RWPE1 (cell line): ENCODE data around the gene CSK.

Experiments used
- CTCF ChIA-PET: fragments of 350-600 bp; sonication (Branson Sonifier 250); formaldehyde crosslinking; extraction: SDS; loops from one replicate; lab custom pipeline; 2021; lab: Yijun Ruan, JAX
- POLR2A ChIA-PET: fragments of 400-600 bp; formaldehyde crosslinking; extraction: SDS; loops from one replicate; lab custom pipeline; 2020; ENCODE audit warnings: antibody characterized with exemption; ENCODE audit not compliant: low non-redundant PET; lab: Yijun Ruan, JAX
- DNase-seq: peaks from one replicate; pipeline ENCODE4 v3.0.0; 2012; ENCODE audit warnings: low spot score
- H3K27ac ChIP-seq: fragments of 450-650 bp; 2 replicates; pipeline ENCODE4 v1.5.1; 2017
- CTCF ChIP-seq: fragments of 450-650 bp; conservative IDR thresholded peaks from 2 replicates; pipeline ENCODE4 v1.5.1; 2017; ENCODE audit warnings: low read depth, mild to moderate bottlenecking

The CSK gene

DNA sequence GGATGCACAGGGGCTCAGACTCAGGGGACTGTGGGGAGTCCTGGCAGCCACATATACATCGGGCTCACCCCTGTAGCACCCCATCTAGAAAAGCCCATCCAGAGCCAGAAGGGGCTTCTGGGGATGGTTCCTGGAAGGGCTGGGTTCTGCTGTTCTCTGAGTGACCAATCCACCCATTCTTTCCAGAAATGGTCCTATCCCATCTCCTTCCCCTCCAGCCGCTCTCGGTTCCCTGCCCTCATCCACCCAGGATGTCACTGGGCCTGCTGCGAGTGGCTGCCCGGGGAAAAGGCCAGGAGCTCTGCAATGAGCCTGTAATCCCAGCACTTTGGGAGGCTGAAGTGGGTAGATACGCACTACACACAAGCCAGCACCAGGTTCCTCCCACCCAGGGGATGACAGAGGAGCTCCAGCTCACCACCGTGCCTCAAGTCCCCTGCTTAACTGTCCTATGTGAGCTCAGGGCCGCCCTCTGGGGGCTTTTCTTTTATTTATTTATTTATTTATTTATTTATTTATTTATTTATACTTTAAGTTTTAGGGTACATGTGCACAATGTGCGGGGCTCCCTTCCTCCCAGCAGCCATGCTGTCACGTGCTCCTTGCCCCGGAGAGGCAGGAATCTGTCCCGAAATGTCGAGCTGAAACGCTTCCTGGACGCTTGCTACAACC is 13.6 kb upstream of the CSK start:
- ChIA-PET POLR2A (no interaction called here), CTCF (interaction anchor here (0.6 to 7.1 kb wide), 17 partner anchors 9 to 429 kb away, joined by 3 to 258 read pairs (median 8); partner anchors contain the start of genes CPLX3 and CYP1A1)
- TF ChIP-seq CTCF: no peak
- H3K27ac ChIP-seq: no peak overlapping the region
- DNase-seq: no peak

DNA sequence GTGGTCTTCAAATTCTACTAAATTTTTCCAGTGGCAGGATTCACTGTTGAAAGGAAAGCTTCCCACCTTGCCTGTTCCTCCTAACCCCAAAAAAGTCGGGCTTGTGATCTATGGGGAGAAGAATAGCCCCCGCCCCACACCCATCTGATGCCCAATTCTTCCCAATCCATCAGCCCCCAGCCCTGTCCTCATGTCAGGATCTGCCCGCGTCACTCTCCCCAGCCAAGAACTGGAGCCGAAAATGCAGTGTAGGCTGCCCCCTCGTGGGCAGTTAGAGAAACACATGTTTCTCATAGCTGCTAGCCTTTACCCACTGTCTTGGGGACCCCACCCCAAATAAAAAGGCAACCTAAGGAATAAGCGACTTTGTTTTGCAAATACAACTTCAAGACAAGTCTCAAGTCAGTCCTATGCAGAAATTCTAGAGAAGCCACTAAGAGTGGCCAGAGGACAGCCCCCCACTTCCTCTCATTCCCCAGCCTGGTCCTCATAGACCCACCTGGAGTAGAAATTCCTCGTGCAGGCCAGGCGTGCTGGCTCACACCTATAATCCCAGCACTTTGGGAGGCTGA is 13.0 kb upstream of the CSK start:
- ChIA-PET POLR2A (interaction anchor here (0.7 kb wide), 1 partner anchor 144 kb away, joined by 4 read pairs; no protein-coding TSS in a partner anchor), CTCF (interaction anchor here (0.6 to 7.1 kb wide), 25 partner anchors 8 to 428 kb away, joined by 3 to 258 read pairs (median 5); partner anchors contain the start of genes CPLX3 and CYP1A1)
- H3K27ac ChIP-seq: no peak overlapping the region
- TF ChIP-seq CTCF: peak; percentile 90
- DNase-seq: peak; percentile 82

DNA sequence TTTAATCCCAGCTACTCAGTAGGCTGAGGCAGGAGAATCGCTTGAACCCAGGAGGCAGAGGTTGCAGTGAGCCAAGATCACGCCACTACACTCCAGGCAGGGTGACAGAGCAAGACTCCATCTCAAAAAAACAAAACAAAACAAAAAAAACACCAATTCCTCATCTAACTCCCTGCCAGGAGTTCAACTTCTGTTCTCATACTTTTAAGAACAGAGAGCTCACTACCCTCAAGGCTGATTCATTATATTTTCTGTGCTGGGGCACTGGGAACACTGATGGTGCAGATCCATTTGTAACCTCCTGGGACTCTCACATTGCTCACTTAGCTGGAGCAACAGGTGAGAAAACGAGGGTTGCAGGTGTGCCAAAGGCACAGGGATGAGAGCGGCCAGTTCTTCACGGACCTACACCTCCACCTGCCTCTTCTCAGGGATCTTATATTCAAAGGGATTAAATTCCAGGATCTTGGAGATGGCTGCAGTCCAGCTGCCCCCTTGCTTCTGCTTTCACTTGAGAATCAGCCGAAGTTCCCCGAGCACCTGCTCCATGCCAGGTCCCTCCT is 12.3 kb upstream of the CSK start:
- DNase-seq: no peak
- ChIA-PET POLR2A (interaction anchor here (0.7 kb wide), 1 partner anchor 145 kb away, joined by 4 read pairs; no protein-coding TSS in a partner anchor), CTCF (interaction anchor here (0.6 to 7.1 kb wide), 23 partner anchors 8 to 396 kb away, joined by 3 to 258 read pairs (median 7); partner anchors contain the start of genes CPLX3 and CYP1A1)
- H3K27ac ChIP-seq: no peak overlapping the region
- no peak for TF ChIP-seq CTCF

- ChIA-PET POLR2A (no interaction called here), CTCF (interaction anchor here (0.5 to 7.1 kb wide), 41 partner anchors 11 to 896 kb away, joined by 3 to 258 read pairs (median 5); partner anchors contain the start of genes CPLX3, CSK, CYP1A2 and EDC3)
- DNase-seq: no peak
- TF ChIP-seq CTCF: no peak
- H3K27ac ChIP-seq: no peak overlapping the region; the same call in 1 of the 2 replicates
Measured at GRCh38 chr15:74770211-74770903, 11.5 kb upstream of the CSK start.

DNA sequence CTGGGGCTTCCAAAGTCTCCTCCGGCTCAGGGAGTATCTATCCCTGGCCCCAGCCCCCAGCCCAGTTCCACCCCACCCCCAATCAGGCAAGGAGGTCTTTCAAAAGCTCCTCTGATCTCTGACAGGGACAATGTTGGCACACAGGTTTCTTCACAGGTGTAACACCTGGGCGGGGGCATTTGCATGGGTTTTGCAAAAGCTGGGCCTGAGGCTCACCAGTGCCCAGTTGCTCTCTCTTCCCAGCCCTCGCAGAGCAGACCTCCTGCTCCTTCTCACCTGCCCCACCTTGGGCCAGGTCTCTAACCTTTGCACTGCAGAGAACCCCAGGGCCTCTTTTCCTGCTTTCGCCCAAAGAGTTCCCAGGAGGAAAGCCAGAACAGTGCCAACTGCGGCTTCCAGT is 8.6 kb upstream of the CSK start:
- POLR2A ChIA-PET: no interaction called here

More for the DNA sequence above, 8.6 kb upstream of the CSK start:
- peak overlapping the region; percentile 33 for H3K27ac ChIP-seq
- DNase-seq: no peak
- CTCF ChIA-PET: interaction anchor here (0.6 to 7.1 kb wide), 4 partner anchors 8 to 176 kb away, joined by 3 to 38 read pairs (median 3); no protein-coding TSS in a partner anchor
- TF ChIP-seq CTCF: no peak
